Measurements from ENCODE around the gene ABCA4.

GRCh38 chr1:94071976-94072375 lies 49.0 kb downstream of the ABCA4 start:
- TF ChIP-seq REST (IDR thresholded peaks at IDR 0.05; ENCODE audit: insufficient read depth in 1 of 2, low read depth in 2 of 2, low read length in 1 of 2) (no peak), CTCF (IDR thresholded peaks at IDR 0.05) (no peak)

Data from Panc1 (cell line).